ENCODE data around the gene SVBP.
"Not testable (repeated sequence)": the region's sequence is repeated elsewhere in the genome, so short reads cannot be mapped to it uniquely, and the experiment has no call there.

Gene SVBP, protein sequence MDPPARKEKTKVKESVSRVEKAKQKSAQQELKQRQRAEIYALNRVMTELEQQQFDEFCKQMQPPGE

DNA sequence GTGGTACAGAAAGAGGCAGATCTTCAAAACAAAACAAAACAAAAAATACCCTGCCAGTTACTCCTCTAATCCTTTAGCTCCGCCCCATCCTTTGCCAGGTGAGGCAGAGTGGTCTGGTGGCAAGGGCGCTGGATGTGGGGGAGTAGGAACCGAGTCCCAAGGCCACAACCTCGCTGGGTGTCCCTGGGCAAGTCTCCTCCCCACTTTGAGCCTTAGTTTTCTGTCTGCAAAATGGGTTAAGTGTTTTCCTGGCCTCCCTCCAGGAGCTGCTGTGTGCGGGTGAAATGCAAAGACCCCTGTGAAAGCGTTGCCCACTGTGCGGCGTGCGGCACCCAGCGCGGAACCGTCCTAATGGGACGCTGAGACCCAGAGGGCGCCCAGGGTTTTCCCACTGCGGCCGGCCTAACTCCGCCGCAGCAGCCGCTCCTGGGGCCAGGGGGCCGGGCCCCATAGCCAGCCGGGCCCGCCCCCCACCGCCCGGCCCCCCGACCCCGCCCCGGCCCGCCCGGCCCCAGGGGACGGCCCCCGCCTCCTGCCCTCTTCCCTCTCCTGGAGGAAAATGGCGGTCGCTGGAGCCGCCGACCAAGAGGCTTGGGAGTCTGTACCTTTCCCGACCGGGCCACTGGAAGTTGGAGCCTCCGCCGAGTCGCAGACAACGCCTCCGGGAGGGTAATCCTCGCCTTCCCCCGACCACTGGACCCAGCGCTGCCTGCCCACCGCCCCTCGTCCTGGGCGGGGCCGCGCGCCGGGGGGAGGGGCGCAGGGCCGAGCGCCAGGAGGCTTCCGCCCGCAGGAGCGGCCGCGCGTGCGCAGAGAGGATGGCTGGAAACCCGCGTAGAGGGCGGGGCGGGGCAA lies at the start of gene SVBP, which contains the start of gene ERMAP:
Gene SVBP, minus strand, starts transcription at position 813 of the 855 bp plus-strand sequence. CDS start 853 bp downstream, outside the sequence.
Gene ERMAP, plus strand, starts transcription at position 538 of the 855 bp plus-strand sequence. CDS start 13,327 bp downstream, outside the sequence.
- DNase-seq (ENCODE audit: low read depth), result peak; percentile 74

DNA sequence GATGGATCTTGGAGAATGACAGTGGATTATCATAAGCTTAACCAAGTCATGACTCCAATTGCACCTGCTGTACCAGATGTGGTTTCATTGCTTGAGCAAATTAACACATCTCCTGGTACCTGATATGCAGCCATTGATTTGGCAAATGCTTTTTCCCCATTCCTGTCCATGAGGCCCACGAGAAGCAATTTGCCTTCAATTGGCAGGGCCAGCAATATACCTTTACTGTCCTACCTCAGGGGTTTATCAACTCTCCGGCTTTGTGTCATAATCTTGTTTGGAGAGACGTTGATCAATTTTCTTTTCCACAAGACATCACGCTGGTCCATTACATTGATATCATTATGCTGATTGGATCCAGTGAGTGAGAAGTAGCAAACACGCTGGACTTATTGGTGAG lies 49.4 kb upstream of the SVBP start:
- no peak for DNase-seq (ENCODE audit: low read depth)

DNA sequence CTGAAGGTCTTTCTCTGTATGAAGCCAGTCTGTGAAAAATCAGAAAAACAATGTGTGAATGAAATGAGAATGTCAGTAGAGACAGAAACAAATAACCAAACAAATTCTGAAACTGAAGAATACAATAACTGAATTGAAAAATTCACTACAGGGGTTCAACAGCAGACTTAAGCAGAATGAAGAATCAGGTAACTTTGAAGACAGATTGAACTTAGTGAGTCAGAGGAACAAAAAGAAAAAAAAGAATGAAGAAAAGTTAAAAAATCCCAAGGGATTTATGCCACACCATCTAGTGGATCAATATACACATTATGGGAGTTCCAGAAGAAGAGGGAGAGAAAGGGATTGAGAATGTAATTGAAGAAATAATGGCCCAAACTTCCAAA lies 43.8 kb upstream of the SVBP start:
- no peak for DNase-seq (ENCODE audit: low read depth)

DNA sequence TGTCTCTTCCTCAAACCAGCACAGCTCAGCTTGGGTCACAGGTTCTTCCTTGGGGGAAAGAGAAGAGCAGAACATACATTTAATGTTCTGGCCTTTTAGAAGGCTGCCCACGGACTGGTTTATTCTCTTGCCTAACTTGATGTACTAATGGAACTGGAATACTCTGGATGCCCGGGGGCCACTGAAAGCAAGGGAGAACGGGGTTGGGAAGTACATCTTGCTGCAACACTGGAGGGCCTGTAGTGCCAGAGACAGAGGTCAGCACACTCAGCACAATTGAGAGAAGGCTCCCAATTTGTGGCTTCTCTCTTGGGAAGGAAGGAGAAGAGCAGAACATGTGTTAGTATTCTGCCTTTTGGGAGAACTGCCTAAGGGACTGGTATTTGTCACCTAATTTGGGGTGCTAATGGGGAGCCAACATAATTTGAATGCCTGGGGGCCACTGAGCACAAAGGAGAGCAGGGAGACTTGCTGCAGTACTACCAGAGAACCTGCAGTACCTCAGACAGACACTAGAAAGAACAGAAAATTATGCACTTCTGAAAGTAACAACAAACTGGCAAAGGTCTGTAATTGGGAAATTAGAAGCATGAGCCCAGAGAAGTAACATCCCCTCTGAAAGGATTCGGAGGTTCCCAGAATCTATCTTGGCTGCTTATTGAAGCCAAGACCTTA lies 43.3 kb upstream of the SVBP start:
- no peak for DNase-seq (ENCODE audit: low read depth)

DNA sequence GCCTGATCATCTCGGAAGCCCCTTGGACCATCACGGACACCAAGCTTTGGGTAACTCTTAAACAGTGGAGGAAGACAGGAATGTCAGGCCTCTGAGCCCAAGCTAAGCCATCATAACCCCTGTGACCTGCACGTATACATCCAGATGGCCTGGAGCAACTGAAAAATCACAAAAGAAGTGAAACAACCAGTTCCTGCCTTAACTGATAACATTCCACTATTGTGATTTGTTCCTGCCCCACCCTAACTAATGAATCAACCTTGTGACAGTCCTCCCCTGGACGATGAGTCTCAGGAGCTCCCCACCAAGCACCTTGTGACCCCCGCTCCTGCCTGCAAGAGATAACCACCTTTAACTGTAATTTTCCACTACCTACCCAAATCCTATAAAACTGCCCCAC lies 42.2 kb upstream of the SVBP start:
- not testable (repeated sequence) for DNase-seq (ENCODE audit: low read depth)

DNA sequence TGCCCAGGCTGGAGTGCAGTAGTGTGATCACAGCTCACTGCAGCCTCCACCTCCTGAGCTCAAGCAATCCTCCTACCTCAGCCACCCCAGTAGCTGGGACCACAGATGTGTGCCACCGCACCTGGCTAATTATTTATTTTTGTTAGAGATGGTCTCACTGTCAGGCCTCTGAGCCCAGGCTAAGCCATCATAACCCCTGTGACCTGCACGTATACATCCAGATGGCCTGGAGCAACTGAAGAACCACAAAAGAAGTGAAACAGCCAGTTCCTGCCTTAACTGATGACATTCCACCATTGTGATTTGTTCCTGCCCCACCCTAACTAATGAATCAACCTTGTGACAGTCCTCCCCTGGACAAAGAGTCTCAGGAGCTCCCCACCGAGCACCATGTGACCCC lies 39.4 kb upstream of the SVBP start:
- DNase-seq (ENCODE audit: low read depth), result not testable (repeated sequence)

DNA sequence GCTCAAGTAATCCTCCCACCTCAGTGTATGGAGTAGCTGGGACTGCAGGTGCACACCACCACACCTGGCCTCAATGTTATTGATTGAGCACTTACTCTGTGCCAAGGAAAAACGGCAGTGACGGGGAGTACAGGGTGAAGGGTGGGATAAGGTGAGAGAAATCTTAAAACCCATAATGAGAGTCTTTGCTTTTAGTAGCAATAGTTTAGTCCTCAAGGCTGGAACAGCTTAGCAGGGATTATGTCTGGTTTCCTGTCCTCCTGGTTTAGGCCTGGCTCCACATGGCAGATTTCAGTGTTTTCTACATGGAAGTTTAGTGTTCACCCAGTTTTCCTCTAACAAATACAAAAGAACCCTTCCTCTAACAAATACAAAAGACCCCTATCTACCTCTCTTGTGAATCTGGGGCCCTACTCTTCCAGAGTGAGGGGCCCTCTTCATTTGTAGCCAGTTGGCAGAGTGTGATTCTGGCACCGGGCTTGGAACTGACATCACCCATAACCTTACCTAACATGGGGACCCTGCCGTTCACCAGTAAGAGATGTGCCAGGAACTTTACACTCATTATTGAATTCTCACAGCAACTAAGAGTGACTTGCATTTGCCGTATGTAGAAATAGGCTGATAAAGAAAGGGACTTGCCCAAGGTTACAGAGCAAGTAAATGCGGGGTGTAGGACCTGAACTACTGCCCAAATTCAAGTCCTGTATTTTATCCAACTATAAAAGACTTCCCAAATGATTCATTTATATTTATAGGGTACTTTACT lies 36.1 kb upstream of the SVBP start:
- DNase-seq (ENCODE audit: low read depth), result no peak

DNA sequence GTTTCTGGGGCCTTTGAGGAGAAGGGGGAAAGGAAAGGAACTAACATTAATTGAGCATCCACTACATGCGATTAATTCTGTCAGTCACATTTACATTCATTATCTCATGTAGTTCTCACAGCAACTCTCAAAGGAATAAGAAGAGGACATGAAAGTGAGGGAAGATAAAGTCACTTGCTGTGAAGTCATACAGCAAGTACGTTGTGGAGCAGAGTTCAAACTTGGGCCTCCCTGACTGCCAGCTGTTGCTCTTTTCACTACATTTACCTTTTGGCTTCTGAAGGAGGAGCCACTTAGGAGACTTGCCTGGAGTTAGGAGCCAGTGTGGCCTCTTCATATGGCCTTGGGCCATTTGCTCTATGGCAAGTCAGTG lies 35.4 kb upstream of the SVBP start:
- DNase-seq (ENCODE audit: low read depth), result no peak

DNA sequence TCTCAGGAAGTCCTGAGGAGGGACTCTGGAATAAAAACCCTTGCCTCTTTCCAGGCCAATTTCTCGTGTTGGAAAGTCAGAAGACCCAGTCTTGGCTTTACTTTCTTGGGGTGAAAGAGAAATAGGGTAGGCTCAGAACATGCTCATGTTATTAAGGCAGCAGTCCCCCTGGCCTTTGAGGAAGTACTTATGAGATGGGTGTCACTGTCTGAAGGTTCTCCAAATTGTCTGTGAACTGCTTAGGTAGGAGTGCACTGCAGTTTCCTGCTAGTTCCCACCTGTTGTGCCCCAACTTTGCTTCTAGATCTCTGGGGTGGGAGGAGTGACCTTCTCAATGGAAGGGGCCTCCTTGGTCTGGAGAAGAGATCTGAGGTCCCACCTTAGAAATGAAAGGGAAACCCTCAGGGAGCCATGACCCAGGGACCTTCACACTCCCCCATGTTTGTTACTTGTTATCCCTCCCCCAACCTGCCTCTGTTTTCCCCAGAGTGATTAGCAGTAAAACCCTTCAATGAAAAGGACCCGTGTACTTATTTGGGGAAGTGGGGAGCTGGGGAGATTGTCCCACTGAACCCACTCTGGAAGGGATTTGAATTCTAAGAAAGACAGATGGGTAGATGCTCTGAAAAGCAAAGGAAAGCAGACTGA lies 34.9 kb upstream of the SVBP start:
- DNase-seq (ENCODE audit: low read depth), result no peak

DNA sequence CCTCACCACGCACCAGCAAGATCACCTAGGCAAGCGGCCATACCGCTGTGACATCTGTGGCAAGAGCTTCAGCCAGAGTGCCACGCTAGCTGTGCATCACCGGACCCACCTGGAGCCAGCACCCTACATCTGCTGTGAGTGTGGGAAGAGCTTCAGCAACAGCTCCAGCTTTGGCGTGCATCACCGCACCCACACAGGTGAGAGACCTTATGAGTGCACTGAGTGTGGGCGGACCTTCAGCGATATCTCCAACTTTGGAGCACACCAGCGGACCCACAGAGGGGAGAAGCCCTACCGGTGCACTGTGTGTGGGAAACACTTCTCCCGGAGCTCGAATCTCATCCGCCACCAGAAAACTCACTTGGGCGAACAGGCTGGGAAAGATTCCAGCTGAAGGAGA lies 34.2 kb upstream of the SVBP start:
- no peak for DNase-seq (ENCODE audit: low read depth)

DNA sequence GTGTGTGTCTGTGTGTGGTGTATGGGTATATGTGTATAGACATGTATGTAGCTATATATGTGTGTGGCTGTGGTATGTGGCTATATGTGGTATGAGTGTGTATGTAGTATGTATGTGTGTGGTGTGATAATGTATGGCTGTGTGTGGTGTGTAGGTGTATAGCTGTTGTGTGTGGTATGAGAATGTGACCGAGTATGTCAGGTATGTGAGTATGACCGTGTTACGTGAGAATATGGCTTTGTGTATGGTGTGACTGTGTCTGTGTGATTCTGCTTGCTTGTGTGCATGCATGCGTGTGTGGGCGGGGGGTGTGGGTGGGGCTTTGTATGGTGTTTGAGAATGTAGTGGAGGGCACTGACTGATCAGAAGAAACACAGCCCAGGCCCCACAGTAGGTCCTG lies 32.7 kb upstream of the SVBP start:
- no peak for DNase-seq (ENCODE audit: low read depth)

DNA sequence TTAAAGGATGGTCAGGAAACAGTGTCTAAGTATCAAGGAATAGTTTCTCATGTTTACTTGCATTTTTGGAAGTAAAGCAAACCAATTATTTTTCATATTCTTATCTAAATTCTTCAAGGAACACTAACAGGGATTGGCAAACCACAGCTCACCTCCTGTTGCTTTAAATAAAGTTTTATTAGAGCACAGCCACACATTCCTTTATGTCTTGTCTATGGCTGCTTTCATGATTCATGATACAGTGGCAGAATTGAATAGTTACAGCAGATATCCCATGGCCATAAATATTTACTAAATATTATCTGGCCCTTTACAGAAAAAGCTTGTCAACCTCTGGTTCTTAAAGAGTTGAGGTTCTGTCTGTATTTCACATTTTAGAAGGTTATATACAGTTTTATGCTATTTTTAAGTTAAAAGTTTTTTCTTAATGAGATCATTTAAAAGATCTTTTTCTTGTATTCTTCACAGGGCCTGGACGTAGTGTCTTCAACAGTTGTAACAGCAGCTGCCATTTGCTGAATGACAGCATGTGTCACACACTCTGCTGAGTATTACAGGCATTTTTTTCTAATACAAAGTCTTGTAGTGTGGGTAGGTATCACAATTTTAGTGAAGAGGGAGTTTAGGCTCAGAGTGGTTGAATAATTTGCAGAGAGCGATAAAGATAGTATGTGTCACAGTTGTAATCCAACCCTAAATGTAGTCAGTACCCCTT lies 31.8 kb upstream of the SVBP start:
- no peak for DNase-seq (ENCODE audit: low read depth)

DNA sequence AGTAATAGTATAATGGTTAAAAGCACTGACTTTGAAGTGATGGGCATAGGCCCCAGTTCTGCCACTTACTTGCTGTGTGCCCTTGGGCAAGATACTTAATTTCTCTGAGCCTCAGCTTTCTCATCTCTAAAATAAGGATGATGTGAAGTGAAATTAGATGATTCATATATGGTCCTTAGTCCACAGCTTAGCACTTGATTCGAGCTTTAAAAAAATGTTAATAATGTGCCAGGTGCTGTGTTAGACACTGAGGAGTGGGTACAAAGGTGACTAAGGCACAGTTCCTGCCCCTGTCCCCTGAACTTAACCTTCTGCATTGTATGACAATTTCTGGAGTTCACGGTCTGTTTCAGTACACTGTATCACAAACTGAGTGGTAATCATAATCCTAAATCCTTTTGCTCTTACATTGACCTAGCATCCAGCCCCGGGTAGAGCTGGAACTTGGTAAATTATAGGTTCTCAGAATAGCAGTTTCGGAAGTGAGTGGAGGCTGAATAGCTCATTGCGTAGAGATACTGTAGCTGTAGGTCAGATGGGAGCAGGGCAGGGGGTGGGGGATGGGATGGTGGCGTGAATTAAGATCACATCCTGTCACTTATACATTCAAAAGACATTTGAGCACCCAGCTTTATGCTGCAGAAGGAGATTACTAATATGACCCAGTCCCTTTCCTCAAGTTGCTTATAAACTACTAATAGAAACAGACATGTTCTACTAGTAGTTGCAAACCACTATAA lies 30.7 kb upstream of the SVBP start:
- no peak for DNase-seq (ENCODE audit: low read depth)

DNA sequence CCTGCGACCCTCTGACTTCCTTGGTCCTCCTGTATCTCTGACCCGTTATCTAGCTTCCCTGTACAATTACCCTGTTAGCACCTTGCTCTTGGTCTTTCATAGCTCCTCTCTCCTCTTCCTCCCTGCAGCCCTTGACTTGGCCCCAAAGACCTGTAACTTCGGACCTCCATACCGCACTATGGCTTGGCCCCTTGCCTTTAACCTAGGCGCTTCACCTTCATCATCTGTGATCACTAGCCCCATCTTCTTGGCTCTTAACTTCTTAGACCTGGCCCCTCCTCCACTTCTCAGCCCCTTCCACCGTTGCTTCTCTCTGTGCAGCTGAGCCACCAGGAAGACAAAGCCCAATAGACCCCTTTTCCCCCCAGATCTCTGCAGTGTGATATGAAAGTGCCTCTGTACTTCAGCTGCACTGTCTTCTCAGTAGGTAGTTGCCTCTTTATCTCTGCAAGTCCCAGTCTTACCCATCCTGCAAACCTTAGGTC lies 30.0 kb upstream of the SVBP start:
- no peak for DNase-seq (ENCODE audit: low read depth)

DNA sequence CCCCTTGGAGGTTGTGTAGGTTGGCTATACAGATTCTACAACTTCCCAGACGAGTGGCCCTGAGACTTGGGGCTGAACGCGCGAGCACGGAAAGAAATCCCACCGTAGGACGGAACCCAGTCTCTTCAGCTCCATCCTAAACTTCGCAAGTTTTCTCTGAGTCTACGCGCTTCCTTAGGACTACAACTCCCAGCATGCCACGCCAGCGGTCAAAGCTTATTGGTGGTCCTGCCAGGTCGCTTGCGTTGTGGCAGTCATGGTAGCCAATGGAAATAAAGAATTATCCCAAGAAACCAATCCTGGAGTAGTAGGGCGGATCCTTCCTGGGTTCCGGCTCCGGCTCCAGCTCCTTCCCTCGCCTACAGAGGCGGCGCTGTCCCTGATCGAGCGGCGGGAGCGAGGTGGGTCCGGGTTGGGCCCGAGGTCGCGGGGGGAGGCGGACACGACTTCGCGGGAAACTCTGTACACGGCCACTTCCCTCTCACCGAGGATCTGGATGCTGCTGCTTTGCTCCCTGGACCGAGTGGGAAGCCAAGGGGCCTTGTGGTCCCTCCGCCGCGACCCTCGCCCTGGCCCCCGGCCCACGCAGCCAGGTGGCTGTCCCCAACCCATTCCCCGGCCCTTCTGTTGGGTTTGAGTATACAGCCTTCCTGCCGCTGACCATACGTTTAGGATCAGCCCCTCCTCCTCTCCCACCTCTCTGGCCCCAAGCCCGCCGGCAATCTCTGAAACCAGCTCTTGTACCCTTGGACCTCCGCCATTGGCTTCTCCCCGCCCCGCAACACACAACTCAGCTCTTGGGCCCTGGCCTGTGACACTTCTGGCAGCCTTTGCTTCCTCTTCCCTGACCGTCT lies 29.3 kb upstream of the SVBP start, which contains the start of gene ZNF691:
Gene ZNF691, plus strand, starts transcription at position 357 of the 854 bp plus-strand sequence. CDS start 3,046 bp downstream, outside the sequence.
- DNase-seq (ENCODE audit: low read depth), result peak; percentile 96

DNA sequence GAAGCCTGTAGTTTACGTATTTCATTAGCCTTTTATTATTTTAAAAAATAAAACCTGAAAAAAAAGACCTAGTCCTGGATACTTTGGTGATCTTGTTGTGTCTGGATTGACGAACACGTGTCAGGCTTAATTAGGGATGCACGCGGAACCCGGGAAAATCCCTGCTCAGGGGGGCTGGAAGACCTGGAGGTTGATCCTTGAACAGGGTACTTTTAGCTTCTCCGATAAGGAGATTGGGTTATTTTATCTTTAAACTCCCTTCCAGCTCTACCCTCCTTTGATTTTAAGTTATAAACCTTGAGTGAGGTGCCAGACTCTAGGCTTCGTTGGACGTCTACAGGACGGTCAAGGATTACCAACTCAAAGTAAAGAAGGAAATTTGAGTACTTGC lies 28.7 kb upstream of the SVBP start:
- DNase-seq (ENCODE audit: low read depth), result no peak

DNA sequence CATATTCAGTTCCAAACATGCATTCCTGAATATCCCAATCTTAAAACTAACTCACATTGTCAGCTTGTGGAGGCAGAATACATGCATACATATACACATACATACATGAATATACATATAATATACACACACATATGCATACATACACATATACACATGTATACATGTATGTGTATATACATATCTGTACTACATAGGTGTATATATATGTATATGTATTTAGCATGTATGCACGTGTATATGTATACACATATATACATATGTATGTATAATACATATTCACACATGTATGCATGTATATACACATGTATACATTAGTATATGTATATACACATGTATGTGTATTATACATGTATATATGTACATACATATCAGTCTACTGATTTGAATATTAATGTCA lies 28.0 kb upstream of the SVBP start:
- DNase-seq (ENCODE audit: low read depth), result no peak

DNA sequence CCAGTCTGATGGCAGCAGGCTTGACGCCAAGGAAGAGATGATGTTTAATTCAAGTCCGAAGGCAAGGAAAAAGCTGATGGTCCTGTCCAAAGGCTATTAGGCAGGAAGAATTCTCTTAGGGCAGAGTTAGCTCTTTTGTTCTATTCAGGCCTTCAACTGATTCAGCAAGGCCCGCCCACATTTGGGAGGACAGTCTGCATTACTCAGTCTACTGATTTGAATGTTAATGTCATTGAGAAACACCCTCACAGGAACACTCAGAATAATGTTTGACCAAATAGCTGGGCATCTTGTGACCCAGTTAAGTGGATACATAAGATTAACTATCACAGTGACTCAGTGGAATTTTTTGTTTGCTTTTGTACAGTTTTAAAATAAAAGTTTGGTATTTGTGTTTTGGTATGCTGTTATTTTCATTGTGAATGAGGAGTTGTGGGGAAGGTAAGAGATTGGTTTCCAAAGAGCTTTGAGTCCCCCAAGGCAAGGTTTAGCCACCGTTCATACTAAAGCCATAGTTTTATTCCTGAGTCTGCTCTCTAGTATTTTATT lies 27.5 kb upstream of the SVBP start:
- no peak for DNase-seq (ENCODE audit: low read depth)
